ENCODE measurements around the gene CYP19A1. TPM values are rescaled to one million over a fixed set of nuclear protein-coding genes. Genes with fewer than 3 reads are reported as not detected.

CYP19A1 gene
- total and polyA plus RNA-seq, 2 of the 8 experiments (the other 6 are each of a cell fraction or from before 2014, with no cell fraction given), result not detected

- no peak for TF ChIP-seq CHD7 (IDR thresholded peaks at IDR 0.05; ENCODE audit: insufficient replicate concordance, low read length)
- TF ChIP-seq NANOG (IDR thresholded peaks at IDR 0.05; ENCODE audit: insufficient read depth, low read depth, low read length, poor library complexity, severe bottlenecking), result no peak
- TF ChIP-seq CEBPB (IDR thresholded peaks at IDR 0.05; ENCODE audit: low read depth, low read length), result no peak
- no peak for TF ChIP-seq EZH2 (IDR thresholded peaks at IDR 0.05; ENCODE audit: low read depth, low read length, severe bottlenecking)
- no peak for TF ChIP-seq SIN3A (conservative IDR thresholded peaks at IDR 0.05 in 1 of 2, IDR thresholded peaks at IDR 0.05 in 1 of 2; ENCODE audit: low read depth in 1 of 2, low read length in 2 of 2)
- no peak for TF ChIP-seq EGR1 (IDR thresholded peaks at IDR 0.05; ENCODE audit: borderline replicate concordance, low read depth, low read length)
- TF ChIP-seq MAX (IDR thresholded peaks at IDR 0.05), result no peak
- no peak for TF ChIP-seq SAP30 (IDR thresholded peaks at IDR 0.05; ENCODE audit: insufficient read depth, insufficient replicate concordance, low read length)
- no peak for TF ChIP-seq CBX8 (IDR thresholded peaks at IDR 0.05; ENCODE audit: borderline replicate concordance, low read depth, low read length)
- no peak for TF ChIP-seq CHD2 (IDR thresholded peaks at IDR 0.05; ENCODE audit: low read length)
These were observed 29.1 kb upstream of the CYP19A1 start (continued) for GRCh38 chr15:51367322-51367976.
